GM12891 (cell line): ENCODE results near the gene METTL14.

ENCODE experiments used
- DNase-seq: peaks from one replicate; pipeline ENCODE4 v3.0.0; 2011; ENCODE audit warnings: low spot score; ENCODE audit not compliant: insufficient read length
- FAIRE-seq: peaks from 2 replicates; lab custom pipeline; 2011; peaks lifted over from hg19 to GRCh38; lab: Jason Lieb, UNC
- PAX5 ChIP-seq: IDR thresholded peaks from 2 replicates; pipeline ENCODE4 v1.6.1; 2011; ENCODE audit warnings: low read length, moderate library complexity, mild to moderate bottlenecking; ENCODE audit not compliant: insufficient read depth, severe bottlenecking
- POLR2A ChIP-seq: IDR thresholded peaks from 2 replicates; pipeline ENCODE4 v1.6.1; 2011; ENCODE audit warnings: low read depth, low read length, control low read depth
- POLR2AphosphoS5 ChIP-seq: IDR thresholded peaks from 2 replicates; pipeline ENCODE4 v1.6.1; 2011; ENCODE audit warnings: low read depth, low read length, control low read depth
- POU2F2 ChIP-seq: IDR thresholded peaks from 2 replicates; pipeline ENCODE4 v1.6.1; 2011; ENCODE audit warnings: low read depth, mild to moderate bottlenecking, control low read depth, low read length, moderate library complexity
- SPI1 ChIP-seq: IDR thresholded peaks from 2 replicates; pipeline ENCODE4 v1.6.1; 2011; ENCODE audit warnings: low read depth, low read length, control low read depth
- TAF1 ChIP-seq: IDR thresholded peaks from 2 replicates; pipeline ENCODE4 v1.6.1; 2011; ENCODE audit warnings: low read depth, low read length, control low read depth

METTL14 gene

GRCh38 chr4:118732591-118733330 is 47.6 kb downstream of the METTL14 start:
- DNase-seq (no peak), FAIRE-seq (peak; percentile 20)
- TF ChIP-seq SPI1 (no peak), TAF1 (no peak), POLR2A (no peak), POU2F2 (no peak), POLR2AphosphoS5 (no peak), PAX5 (no peak)

GRCh38 chr4:118734491-118735205 is 49.5 kb downstream of the METTL14 start:
- TF ChIP-seq PAX5 = no peak
- no peak for TF ChIP-seq TAF1
- no peak for TF ChIP-seq SPI1
- TF ChIP-seq POU2F2 = no peak
- TF ChIP-seq POLR2A = no peak
- no peak for TF ChIP-seq POLR2AphosphoS5
- FAIRE-seq (no peak), DNase-seq (no peak)

DNA sequence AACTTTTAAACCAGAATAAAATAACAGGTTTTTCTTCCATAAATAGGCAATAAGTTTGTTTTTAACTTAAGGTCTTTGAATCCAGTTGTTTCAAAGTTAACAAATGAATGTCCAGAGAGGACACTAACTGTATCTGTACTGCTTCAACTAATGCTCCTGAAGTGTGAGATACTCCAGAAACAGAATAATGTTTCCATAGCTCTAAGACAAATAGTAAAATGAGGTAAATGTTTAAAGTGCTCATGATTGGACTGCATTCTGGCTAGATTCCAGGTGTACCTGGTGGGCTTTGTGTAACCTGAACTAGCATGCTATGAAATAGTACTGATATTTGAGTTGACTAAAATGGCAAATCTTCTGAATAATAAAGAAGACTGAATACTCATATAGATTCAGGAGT is 51.7 kb downstream of the METTL14 start:
- FAIRE-seq (peak; percentile 63), DNase-seq (no peak)
- TF ChIP-seq POLR2AphosphoS5 (no peak), POLR2A (no peak), SPI1 (no peak), POU2F2 (no peak), PAX5 (no peak), TAF1 (no peak)

GRCh38 chr4:118738090-118738489 is 52.9 kb downstream of the METTL14 start:
- peak; percentile 9 for FAIRE-seq
- TF ChIP-seq POLR2A = no peak
- no peak for TF ChIP-seq SPI1
- no peak for TF ChIP-seq POU2F2
- TF ChIP-seq POLR2AphosphoS5 = no peak
- no peak for TF ChIP-seq PAX5
- no peak for TF ChIP-seq TAF1
- no peak for DNase-seq

GRCh38 chr4:118739022-118739713 is 54.0 kb downstream of the METTL14 start:
- TF ChIP-seq SPI1 (no peak), PAX5 (no peak), POLR2A (no peak)
- FAIRE-seq (peak; percentile 41), DNase-seq (no peak)

- TF ChIP-seq POLR2AphosphoS5 = no peak
- no peak for TF ChIP-seq POU2F2
- TF ChIP-seq SPI1 = no peak
- no peak for TF ChIP-seq PAX5
- TF ChIP-seq TAF1 = no peak
- no peak for FAIRE-seq
- DNase-seq = no peak
These were observed 55.7 kb downstream of the METTL14 start for GRCh38 chr4:118740869-118741268.

GRCh38 chr4:118741301-118741855 is 56.2 kb downstream of the METTL14 start:
- DNase-seq (no peak), FAIRE-seq (no peak)
- no peak for TF ChIP-seq TAF1
- no peak for TF ChIP-seq POLR2A
- TF ChIP-seq POU2F2 = no peak
- no peak for TF ChIP-seq PAX5
- TF ChIP-seq POLR2AphosphoS5 = no peak
- no peak for TF ChIP-seq SPI1

- TF ChIP-seq TAF1 (no peak), SPI1 (no peak), POLR2A (no peak), POU2F2 (no peak), PAX5 (no peak), POLR2AphosphoS5 (no peak)
- DNase-seq (no peak), FAIRE-seq (no peak)
These were observed 56.9 kb downstream of the METTL14 start for GRCh38 chr4:118742050-118742449.

DNA sequence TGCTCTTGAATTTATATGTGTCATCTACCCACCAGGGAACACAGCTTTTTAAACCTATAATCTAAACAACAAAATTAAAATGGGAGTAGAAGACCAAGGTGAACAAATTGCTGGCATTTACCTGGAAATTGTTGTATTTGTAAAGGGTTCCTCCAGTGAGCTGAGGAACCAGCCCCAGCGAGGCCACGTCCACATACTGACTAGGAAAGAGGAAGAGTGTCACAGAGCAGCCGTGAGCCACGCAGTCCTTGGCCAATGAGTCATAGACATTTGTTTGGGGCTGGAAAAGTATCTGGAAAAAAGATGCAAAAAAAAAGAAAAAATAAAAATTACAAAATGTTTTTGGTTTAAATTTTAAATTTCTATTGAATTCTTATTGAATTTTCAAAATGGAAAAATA is 58.7 kb downstream of the METTL14 start:
- no peak for FAIRE-seq
- DNase-seq = no peak
- TF ChIP-seq POLR2AphosphoS5 = no peak
